Measurements from ENCODE around the gene RPP40.

RPP40 gene

GRCh38 chr6:4967301-4968030 is 36.4 kb downstream of the RPP40 start:
- DNase-seq, result no peak

GRCh38 chr6:4965562-4966389 is 38.1 kb downstream of the RPP40 start:
- no peak for DNase-seq

DNA sequence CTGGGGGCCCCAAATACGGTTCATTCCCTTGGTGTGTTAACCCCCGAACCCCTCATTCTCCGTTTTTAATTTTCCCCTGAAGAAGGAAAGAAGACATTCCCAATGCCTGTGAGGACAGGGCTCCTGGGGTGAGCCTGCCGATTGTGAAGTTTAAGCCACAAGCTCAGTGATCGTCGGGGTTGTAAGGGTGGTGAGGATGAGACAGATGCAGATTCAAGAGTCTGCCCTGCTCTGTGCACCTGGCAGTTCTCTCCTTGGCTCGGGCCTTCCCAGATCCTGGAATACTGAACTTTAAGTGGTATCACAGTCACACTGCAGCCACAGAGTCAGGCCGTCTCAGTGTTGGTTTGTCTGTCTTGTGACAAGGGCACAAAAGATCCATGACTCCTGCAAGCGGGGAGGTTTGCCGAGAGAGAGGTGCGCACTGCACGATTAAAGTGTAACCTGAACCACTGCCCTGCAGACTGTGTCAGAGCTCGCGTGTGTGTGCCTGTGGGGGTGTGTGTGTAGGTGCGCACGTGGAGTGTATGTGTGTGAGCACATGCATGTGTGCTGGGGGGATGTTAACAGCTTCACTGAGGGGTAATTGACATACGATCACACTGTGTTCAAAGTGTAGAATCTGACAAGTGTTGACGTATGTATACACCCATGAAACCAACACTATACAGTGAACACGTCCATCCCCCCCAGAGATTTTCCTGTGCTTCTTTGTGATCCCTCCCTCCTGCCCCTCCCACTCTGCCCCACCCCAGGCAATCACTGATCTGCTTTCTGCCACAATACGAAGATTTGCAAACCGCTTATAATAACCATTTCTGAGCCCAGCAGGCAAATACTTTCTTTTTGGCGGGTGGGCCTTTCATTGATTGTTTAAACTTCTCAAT is 38.9 kb downstream of the RPP40 start:
- DNase-seq, result no peak

DNA sequence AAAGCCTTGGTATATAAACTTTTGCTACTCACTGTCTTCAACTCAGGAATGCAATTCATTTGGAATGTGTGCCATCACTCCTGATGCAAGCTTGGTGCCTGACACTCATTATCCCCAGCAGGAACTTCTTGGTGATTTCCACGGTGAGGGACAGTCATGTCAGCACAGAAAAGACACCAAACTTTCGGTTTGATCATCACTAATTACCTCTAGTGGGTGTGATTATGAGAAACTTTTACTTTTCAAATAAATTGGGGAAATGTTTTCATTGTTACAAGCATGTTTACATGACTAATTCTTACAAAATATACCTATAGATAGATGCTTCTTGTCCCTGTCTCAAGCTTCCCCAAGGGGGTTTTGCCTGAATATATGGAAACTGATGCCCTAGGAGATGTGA is 40.9 kb downstream of the RPP40 start:
- DNase-seq, result no peak

DNA sequence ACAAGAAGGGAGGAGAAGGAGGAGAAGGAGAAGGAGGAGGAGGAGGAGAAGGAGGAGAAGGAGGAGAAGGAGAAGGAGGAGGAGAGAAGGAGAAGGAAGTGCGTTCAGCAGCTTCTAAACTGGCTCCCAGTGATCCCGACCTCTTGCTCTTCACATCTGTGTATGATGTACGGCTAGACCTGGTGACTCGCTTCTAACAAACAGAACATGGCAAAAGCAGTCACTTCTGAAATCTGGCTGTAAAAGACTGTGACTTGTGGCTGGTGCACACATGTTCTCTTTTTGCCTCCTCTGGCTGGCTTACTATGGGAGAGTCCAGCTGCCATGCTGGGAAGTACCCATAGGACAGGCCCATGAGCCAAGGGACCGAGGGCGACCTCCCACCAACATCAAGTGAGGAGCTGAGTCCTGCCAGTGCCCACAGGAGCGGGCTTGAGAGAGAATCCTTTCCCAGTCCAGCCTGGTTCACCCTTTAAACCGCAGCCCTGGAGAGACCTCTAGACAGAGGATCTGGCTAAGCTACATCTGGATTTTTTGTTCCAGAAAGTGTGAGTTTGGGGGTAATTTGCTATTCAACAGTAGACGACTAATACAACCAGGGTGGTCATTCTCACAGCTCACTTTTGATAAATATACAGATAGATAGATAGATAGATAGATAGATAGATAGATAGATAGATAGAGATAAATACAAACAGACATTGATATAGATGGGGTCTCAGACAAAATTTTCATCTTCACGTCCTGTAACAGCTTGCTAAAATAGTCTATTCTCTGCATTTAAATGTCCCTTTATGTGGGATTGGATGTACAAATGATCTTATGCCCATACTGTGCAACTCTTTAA is 42.3 kb downstream of the RPP40 start:
- DNase-seq, result no peak

- no peak for DNase-seq
Observed at GRCh38 chr6:4958624-4959023, 45.2 kb downstream of the RPP40 start.

- DNase-seq, result no peak
Observed at GRCh38 chr6:4957521-4958231, 46.2 kb downstream of the RPP40 start.

GRCh38 chr6:4956625-4957024 is 47.2 kb downstream of the RPP40 start:
- DNase-seq, result no peak

- no peak for DNase-seq
Observed at GRCh38 chr6:4953440-4953839, 50.4 kb downstream of the RPP40 start.

GRCh38 chr6:4950836-4951533 is 52.9 kb downstream of the RPP40 start:
- no peak for DNase-seq

DNA sequence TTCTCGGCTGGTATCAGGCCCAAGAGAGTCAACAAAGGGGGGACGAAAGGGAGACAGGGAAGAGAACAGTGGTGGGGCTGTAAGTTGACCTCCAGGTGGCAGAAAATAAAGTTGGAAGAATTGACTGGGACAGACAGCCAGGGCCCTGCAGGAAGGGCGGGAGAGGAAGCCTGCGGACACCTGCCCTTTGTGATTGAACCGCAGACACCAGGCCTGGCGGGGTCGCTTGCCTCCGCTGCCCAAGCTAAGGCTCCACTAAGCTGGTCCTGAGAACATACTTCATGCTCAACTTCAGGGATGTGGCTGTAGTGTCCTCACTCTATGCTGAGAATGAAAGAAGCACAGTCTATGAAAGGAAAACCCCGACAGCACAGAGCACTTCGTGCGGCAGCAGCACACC is 53.8 kb downstream of the RPP40 start:
- no peak for DNase-seq

DNA sequence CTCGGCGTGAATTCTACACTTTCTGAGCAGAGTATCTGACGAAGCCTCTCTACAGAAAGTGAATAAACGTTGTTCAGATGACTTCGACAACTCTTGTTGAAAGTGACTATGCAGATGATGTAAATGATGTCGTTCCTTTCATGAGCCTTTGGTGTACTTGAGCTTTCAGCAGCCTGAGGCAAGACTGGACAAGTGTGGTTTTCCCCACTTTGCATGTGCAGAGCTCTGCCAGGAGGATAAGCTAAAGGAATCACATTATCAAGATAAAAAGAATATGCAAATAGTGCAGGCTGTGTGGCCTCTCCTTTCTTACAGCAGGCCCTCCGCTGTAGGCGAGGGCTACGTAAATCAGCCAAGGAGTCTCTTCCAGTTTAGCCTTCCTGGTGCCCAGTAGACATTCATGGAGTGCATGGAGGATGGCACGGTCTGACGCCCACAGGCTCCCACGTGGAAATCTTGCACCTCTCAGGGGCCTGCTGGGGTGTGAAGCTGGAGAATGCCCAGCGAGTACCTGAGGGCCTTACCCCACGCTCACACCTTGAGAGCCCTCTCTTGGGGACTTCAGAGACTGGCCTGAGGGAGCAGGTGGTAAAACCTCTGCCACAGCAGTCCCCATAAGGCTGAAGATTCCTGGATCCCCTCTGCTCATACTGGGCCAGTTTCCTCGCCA is 54.9 kb downstream of the RPP40 start:
- DNase-seq, result no peak

GRCh38 chr6:4947716-4948115 is 56.1 kb downstream of the RPP40 start:
- DNase-seq, result no peak

DNA sequence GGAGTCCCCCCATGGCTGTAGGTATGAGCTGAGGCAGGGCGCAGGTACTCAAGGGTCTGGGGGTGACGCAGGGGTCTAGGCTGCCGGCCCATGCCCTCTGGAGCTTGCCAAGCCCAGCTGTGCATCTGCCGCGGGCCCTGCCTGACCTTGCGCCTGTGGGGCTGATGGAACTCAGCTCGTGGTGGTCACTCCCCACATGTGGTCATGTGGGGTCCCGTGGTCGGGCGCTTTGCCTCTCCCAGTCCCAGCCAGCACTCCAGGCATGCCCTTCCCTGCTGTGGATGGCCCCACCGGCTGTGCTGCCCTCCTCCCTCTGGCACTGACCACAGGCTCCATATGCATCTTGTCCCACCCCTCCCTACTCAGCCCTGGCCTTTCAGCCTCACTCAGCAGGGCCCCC is 57.3 kb downstream of the RPP40 start:
- DNase-seq, result no peak

Data from NCI-H2171 (cell line).